ENCODE data around the gene PRR7. TPM values are rescaled to one million over a fixed set of nuclear protein-coding genes. Genes with fewer than 3 reads are reported as not detected.
A peak's percentile ranks its signal among the peaks of the same experiment; 100 is the strongest.

The PRR7 gene
- total RNA-seq, 1 experiment from 2014 or later = 69.3 TPM

GRCh38 chr5:177450667-177451424 is 4.2 kb downstream of the PRR7 start:
- DNase-seq (ENCODE audit: low spot score) = no peak

DNA sequence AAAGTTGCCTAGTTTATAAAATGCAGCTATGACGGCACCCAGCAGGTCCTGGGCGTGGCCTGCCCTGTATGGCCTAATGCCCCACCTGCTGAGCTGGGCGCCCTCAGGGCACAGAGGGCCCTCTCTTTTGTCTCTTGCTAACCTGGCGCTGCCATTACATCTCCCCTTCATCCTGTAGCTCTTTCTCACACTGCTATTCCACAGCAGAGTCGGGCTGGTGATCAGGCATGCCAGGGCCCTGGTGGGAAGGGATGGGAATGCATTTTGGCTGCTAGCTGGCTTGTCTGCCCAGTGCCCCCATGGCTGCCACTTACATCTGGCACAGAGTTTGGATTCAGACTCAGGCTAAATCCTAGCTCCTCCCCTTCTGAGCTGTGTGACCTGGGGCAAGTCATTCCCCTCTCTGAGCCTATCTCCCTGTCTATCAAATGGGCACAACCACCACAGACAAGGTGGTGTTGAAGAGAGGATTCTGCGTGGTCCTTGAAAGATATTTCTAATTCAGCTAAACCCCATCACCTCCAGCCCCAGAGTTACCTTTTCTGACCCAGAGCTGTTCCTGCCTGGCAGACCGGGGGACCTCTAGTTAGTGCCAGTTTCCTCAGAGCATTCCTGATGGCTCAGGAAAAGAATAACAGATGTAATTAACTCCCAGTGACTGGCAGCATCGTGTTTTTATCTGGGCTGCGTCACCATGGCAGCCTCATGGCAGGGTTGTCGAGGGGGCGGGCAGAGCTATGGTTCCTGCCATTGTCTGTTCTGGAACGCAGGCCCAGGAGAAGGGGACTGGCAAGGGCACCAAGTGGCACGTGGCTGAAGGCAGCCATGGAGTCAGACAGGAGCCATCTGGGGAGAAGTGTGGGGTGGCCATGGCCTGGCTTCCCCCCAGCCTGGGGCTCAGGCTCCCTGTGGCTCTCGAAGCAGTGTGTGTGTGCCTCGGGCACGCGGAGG is 6.3 kb downstream of the PRR7 start:
- DNase-seq (ENCODE audit: low spot score) = no peak

GRCh38 chr5:177453852-177454396 is 7.3 kb downstream of the PRR7 start:
- DNase-seq (ENCODE audit: low spot score) = peak; percentile 49

- peak; percentile 94 for DNase-seq (ENCODE audit: low spot score)
Observed at GRCh38 chr5:177454397-177455035, 7.9 kb downstream of the PRR7 start.

DNA sequence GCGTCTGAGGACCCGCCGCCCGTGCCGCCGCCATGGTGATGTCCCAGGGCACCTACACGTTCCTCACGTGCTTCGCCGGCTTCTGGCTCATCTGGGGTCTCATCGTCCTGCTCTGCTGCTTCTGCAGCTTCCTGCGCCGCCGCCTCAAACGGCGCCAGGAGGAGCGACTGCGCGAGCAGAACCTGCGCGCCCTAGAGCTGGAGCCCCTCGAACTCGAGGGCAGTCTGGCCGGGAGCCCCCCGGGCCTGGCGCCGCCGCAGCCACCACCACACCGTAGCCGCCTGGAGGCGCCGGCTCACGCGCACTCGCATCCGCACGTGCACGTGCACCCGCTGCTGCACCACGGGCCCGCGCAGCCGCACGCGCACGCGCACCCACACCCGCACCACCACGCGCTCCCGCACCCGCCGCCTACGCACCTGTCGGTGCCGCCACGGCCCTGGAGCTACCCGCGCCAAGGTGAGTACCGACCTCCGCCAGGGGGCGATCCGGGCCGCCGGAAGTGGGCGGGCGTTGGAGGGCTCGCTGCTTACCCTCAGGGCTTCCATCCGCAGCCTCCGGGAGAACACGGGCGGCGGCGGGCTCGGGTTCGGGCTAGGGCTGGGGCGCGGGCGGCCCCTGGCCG is 8.5 kb downstream of the PRR7 start:
- DNase-seq (ENCODE audit: low spot score) = peak; percentile 88

DNA sequence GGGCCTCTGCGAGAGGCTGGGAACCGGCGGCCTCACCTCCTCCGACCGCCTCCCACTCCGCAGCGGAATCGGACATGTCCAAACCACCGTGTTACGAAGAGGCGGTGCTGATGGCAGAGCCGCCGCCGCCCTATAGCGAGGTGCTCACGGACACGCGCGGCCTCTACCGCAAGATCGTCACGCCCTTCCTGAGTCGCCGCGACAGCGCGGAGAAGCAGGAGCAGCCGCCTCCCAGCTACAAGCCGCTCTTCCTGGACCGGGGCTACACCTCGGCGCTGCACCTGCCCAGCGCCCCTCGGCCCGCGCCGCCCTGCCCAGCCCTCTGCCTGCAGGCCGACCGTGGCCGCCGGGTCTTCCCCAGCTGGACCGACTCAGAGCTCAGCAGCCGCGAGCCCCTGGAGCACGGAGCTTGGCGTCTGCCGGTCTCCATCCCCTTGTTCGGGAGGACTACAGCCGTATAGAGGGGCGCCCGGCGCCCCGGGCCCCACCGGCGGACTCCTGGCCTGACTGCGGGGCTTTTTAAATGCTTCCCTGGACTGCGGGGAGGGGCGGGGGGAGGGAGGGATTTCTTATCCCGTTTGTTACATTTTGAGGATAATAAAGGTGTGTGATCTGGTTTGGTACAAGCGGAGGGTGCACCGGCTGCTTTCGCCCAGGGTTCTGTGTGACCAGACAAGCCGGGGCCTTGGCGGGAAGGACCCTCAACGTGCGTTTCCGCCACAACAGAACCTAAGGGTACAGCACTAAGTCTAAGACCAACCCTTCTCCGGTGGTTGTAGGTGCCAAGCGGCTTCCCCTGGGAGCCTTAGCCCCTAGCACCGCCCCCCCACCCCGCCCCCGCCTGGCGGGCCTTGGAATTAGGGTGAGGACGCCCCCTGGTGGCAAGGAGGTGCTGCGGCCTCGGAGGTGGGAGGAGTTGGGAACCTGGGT is 9.3 kb downstream of the PRR7 start:
- peak; percentile 94 for DNase-seq (ENCODE audit: low spot score)

GRCh38 chr5:177456591-177456964 is 10.0 kb downstream of the PRR7 start:
- no peak for DNase-seq (ENCODE audit: low spot score)

DNA sequence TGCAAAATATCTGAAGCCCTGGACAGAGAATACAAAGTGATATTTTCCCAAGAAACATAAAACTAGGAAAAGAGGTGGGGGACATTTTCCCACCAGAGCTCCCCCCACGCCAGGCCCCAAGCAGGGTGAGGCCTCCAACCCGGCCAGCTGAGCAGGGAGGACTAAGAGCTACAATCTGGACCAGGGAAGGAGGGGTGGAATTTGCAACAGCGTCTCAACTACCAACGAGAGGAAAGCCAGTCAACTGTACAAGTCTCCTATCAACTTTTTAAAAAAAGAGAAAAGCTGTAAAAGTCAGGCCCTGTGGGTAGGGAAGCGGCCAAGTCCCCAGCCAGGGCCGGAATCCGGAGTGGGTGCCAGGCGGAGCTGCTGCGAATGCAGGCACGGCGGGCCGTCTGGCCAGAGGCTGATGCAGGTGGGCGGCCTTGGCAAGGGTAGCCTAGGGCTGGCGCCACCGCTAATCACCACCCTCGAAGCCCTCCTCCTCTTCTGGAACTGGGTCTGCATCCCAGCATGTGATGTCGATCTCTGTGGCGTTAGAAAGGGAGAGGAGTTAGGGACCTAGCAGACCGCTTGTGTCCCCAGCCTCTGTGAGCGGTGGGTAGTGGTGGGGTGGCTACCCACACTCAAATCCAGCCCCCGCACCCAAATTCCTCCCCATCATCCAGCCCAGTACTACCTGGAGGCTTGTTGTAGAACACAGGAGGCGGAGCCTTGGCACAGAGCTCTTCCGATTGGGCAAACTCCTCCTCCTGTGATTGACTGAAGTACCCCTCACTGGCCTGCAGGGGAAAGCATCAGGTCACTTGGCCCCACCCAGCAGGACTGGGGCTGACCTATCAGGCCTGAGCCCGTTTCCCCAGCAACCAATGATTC is 10.6 kb downstream of the PRR7 start:
- peak; percentile 95 for DNase-seq (ENCODE audit: low spot score)

DNA sequence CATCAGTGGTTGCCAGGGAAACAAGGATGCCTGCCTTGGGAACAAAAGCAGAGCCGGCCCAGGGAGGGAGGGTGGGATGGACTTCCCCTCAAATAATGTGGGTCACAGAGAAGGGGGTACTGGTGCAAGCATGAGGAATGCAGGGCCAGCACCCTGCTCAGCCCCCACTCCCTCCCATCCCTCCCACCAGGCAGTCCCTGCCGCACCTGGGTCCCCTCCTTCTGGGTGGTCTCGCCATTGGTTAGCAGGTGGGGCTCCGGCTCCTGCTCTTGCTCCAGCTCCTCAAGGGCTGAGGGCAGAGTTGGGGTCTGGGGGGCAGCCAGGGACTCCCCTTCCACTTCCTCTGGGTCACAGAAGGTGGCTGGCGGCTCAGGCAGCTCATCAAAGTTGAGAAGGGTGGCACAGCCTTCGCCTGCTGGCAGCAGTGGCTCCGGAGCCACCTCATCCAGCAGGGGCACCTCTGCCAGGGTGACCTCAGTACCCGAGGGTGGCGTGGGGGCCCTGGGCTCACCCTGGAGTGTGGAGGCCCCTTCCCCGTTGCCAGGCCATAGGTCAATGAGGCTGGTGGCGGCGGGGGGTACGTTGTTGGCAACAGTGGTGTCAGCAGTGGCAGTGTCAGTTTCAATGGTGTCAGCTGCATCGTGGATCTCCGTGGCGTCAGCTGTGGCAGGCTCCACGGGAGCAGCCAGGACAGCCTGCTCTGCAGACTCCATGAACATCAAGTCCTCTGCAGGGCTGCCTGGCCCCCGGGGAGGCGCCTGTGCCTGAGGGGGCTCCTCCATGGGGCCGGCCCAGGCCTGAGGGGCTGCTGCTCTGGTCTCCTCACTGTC is 11.5 kb downstream of the PRR7 start:
- DNase-seq (ENCODE audit: low spot score) = no peak

DNA sequence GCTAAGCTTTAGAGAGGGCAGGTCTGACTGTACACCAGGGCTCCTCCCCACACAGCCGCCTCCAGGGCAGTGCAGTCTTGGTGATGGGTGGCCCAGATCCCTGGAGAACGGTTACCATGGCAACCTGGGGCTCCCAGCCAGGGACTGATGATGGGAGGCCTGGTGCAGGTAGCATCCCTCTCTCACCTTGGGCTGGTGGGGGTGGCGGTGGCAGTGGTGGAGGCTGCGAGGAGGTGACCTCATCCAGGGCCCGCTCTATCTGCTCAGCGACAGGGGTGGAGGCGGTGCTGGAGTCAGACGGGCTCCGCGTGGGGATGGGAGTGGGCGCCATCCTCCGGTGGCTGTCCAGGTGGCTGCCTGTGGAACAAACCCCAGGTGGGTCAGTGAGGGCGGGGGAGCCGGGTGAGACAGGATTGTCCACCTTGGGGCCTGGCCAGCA is 12.3 kb downstream of the PRR7 start:
- no peak for DNase-seq (ENCODE audit: low spot score)

DNA sequence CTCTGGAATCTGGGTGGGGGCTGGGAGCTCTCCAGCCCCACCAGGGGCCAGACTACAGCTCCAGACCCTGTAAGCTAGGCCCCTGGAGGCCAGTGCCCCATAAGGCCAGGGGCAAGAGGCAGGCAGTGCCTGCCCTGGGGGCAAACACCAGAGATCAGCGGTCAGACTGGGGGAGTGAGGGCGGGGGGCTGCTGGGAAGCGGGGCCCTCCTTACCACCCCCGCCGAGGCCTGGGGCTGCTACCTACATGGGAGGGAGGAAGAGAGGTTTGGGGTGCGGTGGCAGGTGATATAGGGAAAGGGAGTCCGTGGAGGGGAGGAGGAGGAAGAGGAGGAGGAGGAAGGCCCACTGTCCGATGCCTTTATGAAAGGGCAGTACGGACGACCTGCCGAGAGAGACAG is 12.7 kb downstream of the PRR7 start:
- DNase-seq (ENCODE audit: low spot score) = no peak

DNA sequence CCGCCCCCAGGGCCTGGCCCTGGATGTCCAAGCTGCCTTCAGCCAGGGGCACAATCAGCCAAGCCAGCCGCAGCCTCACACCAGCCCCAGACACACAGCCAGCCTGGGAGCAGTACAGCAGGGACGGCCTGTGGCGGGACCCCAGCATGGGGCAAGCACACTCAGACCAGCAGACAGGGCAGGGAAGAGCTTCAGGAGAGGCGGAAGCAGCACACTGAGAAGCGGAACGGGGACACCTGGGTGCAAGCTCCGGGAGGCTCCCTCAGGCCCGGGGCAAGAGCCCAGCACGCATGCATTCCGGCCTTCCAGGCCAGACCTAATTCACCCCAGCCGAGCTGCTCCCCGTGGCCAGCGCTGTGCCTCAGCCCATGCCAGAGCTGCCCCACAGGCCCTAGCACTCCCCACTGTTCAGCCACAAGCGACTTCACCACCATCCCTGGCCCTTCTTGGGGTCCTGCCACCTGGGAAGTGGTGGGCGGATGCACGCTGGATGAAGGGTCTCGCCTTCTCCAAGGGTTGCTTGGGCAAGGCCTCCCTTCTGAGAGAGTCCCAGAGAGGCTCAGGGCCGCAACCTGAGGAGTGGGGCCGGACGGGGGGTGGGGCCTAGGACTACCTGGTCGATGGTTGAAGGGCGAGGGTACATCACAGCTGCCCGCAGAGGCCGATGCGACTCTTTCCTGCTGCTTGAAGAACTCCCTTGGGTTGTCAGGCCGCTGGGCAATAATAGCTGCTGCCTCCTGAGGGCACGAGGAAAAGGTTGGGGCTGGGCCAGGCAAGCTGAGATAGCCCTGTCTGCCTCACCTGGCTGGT is 13.4 kb downstream of the PRR7 start:
- no peak for DNase-seq (ENCODE audit: low spot score)

GRCh38 chr5:177462021-177462670 is 15.5 kb downstream of the PRR7 start:
- DNase-seq (ENCODE audit: low spot score) = no peak

DNA sequence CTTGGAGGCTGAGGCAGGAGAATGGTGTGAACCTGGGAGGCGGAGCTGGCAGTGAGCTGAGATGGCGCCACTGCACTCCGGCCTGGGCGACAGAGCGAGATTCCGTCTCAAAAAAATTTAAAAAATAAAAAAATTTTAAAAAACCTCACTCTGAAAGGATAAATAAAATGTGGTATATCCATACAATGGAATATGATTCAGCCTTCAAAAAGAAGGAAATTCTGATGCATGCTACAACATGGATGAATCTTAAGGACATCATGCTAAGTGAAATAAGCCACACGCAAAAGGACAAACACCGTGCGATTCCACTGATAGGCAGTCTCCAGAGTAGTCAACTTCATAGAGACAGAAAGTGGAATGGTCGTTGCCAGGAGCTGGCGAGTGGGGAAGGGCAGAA is 18.4 kb downstream of the PRR7 start:
- DNase-seq (ENCODE audit: low spot score) = no peak

DNA sequence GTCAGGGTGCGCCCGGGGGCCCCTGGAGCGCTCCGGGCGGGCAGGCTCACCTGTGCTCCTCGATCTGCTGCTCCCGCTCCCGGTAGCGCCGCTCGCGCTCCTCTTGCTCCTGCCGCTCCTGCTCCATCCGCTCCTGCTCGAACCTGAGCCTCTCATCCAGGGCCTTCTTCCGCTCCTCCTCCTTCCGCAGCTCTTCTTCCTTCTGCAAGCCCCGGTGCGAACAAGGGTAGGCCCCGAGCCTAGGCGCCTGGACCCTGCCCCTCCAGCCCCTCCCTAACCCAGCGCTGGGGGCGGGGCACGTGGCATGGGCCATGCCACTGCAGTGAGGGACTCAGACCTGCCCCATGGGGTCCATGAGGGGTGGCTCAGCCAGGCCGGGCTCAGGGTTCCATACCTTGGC is 20.2 kb downstream of the PRR7 start:
- DNase-seq (ENCODE audit: low spot score) = no peak

DNA sequence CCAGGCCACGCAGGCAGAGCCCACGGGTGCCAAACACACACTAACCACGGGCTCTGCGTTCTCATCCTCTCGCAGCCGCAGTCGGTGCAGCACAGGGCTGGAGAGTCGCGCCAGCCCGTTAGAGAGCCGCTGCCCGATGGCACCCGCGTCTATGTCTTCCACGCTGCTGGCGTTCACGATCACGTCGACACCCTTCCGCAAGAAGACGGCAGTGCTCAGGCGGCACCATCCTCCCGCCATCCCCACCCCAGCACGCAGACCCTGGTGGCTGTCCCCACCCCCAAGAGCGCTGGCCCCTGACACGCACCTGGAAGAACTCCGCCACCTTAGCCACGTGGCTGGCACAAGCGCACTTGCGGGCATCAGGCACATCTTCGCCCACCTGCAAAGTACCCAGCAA is 20.8 kb downstream of the PRR7 start:
- DNase-seq (ENCODE audit: low spot score) = no peak

GRCh38 chr5:177468329-177468684 is 21.7 kb downstream of the PRR7 start:
- no peak for DNase-seq (ENCODE audit: low spot score)

Data from HT-29 (cell line).